Uterus (tissue), 2 donors: ENCODE measurements around the gene ANKIB1.

Experiments
- POLR2A ChIP-seq, 2 donors: fragments of 450-650 bp; IDR thresholded peaks; one replicate each; pipeline ENCODE4 v1.6.1; 2016; ENCODE audit warnings: antibody characterized with exemption in 2 of 2, mild to moderate bottlenecking in 1 of 2, moderate library complexity in 1 of 2
- TF ChIP-seq, protein P1 (sequence below), 4 experiments: fragments of 200-600 bp in 2 of 4; fragments of 450-650 bp in 2 of 4; sonication (generic) in 2 of 4; IDR thresholded peaks; one replicate each; pipeline ENCODE4 v1.5.1; 2016 to 2019; ENCODE audit warnings: antibody characterized with exemption in 4 of 4, mild to moderate bottlenecking in 2 of 4, moderate library complexity in 1 of 4

DNA sequence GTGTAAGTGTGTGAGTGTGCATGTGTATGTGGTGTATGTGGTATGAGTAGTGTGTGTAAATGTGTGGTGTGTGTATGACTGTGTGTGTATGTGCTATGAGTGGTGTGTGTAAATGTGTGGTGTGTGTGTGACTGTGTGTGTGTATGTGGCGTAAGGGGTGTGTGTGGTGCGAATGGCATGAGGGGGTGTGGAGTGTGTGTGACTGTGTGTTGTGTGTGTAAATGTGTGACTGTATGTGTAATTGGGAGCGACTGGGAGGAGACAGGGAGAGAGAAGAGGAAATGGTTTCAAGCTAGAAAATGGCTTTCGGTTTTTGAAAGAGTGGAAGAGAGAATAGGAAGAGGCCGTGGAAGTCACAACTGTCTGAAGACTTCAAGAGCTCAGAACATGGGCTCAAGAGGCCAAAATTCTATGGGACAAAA is 177.9 kb downstream of the ANKIB1 start:
- TF ChIP-seq, protein P1, sequence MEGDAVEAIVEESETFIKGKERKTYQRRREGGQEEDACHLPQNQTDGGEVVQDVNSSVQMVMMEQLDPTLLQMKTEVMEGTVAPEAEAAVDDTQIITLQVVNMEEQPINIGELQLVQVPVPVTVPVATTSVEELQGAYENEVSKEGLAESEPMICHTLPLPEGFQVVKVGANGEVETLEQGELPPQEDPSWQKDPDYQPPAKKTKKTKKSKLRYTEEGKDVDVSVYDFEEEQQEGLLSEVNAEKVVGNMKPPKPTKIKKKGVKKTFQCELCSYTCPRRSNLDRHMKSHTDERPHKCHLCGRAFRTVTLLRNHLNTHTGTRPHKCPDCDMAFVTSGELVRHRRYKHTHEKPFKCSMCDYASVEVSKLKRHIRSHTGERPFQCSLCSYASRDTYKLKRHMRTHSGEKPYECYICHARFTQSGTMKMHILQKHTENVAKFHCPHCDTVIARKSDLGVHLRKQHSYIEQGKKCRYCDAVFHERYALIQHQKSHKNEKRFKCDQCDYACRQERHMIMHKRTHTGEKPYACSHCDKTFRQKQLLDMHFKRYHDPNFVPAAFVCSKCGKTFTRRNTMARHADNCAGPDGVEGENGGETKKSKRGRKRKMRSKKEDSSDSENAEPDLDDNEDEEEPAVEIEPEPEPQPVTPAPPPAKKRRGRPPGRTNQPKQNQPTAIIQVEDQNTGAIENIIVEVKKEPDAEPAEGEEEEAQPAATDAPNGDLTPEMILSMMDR (IDR thresholded peaks at IDR 0.05), result no peak
- TF ChIP-seq POLR2A (IDR thresholded peaks at IDR 0.05), result no peak
